DND-41 (cell line): ENCODE results near the gene FXYD3.
A peak's percentile ranks its signal among the peaks of the same experiment; 100 is the strongest.

Experiments used
- ATAC-seq: fragments of 200-7000 bp; cut with Tn5 transposase; 3 replicates; pipeline ENCODE4 v1.9.1; 2021; ENCODE audit warnings: low read depth; ENCODE audit not compliant: insufficient read depth
- DNase-seq: peaks from one replicate; pipeline ENCODE4 v3.0.0-alpha.2; 2020
- H2AFZ ChIP-seq: 2 replicates; pipeline ENCODE4 v1.6.0; 2012; ENCODE audit warnings: low read depth, low read length
- H3K27ac ChIP-seq: 2 replicates; pipeline ENCODE4 v1.5.1; 2012; ENCODE audit warnings: low read length, inconsistent platforms
- H3K27me3 ChIP-seq: fragments of 200-600 bp; sonication (generic); 2 replicates; pipeline ENCODE4 v1.6.0; 2012; ENCODE audit warnings: low read length, mild to moderate bottlenecking, inconsistent platforms; ENCODE audit not compliant: insufficient read depth, poor library complexity
- H3K36me3 ChIP-seq: 2 replicates; pipeline ENCODE4 v1.5.1; 2012; ENCODE audit warnings: low read length, inconsistent platforms; ENCODE audit not compliant: insufficient read depth
- H3K4me1 ChIP-seq: 2 replicates; pipeline ENCODE4 v1.5.1; 2012; ENCODE audit warnings: mild to moderate bottlenecking, low read length; ENCODE audit not compliant: insufficient read depth
- H3K4me2 ChIP-seq: 2 replicates; pipeline ENCODE4 v1.6.0; 2012; ENCODE audit warnings: mild to moderate bottlenecking, moderate library complexity, low read length, inconsistent platforms; ENCODE audit not compliant: insufficient read depth
- H3K4me3 ChIP-seq, 2 experiments: fragments of 200-600 bp in 1 of 2; shearing (Covaris generic) in 1 of 2; 2 replicates each; pipeline ENCODE4 v1.5.1; 2012 to 2016; ENCODE audit warnings: inconsistent platforms in 2 of 2, low read length in 2 of 2, mild to moderate bottlenecking in 2 of 2, low read depth in 1 of 2, moderate library complexity in 1 of 2
- H3K79me2 ChIP-seq: 2 replicates; pipeline ENCODE4 v1.6.0; 2012; ENCODE audit warnings: low read length, inconsistent platforms; ENCODE audit not compliant: insufficient read depth
- H3K9ac ChIP-seq: 2 replicates; pipeline ENCODE4 v1.6.0; 2012; ENCODE audit warnings: low read depth, mild to moderate bottlenecking, inconsistent platforms, low read length, moderate library complexity
- H3K9me3 ChIP-seq: 2 replicates; pipeline ENCODE4 v1.5.1; 2012; ENCODE audit warnings: low read length, moderate library complexity, mild to moderate bottlenecking, inconsistent platforms; ENCODE audit not compliant: insufficient read depth, severe bottlenecking
- H4K20me1 ChIP-seq: 2 replicates; pipeline ENCODE4 v1.6.0; 2012; ENCODE audit warnings: low read length; ENCODE audit not compliant: insufficient read depth
- EZH2 ChIP-seq: IDR thresholded peaks from 3 replicates; pipeline ENCODE4 v1.6.1; 2012; ENCODE audit warnings: borderline replicate concordance, low read depth, mild to moderate bottlenecking, moderate library complexity, low read length, inconsistent platforms; ENCODE audit not compliant: severe bottlenecking
- TF ChIP-seq, protein P1 (sequence below): IDR thresholded peaks from 2 replicates; pipeline ENCODE4 v1.5.1; 2012; ENCODE audit warnings: borderline replicate concordance, low read length, moderate library complexity, mild to moderate bottlenecking; ENCODE audit not compliant: poor library complexity, severe bottlenecking; ENCODE audit errors: extremely low read depth

Gene FXYD3

DNA sequence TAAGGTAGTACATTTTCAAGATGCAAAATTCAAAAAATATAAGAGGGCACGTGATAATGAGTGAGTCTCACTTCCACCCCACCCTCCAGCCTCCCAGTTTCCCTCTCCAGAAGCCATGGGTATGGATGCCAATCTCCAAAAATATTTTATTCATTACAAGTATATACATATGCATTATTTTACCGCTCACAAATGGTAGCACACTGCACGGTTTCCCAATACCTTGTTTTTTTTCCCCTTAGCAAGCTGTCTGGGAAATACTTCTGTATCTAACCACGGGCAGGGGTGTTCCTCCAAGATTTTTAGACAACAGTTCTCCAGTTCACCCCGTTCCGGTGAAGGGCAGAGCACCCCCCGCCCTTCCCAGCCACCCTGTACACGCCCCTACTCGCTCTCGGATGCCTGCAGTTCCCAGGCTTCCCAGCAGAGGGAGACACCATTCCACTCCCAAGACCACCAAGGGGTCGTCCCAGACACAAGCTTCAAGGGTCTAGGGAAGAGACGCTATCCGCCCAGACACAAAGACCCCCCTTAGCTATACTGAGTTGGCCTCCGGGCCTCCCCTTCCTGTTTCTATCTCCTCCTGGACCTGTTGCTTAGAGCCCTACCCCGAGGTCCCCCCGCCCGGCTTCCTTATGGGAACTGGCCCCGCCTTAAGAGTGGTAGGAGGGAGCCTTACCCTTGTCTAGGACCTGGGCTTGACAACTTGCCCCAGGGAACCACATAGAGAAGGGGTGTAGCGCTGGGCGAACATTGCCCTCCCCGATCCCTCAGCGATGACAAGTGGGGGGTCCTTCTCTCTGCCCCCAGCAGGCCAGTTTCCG is 1.1 kb upstream of the FXYD3 start:
- Histone ChIP-seq H3K4me1 (no peaks in the 10 kb centered on the region), H3K27me3 (no peaks in the 10 kb centered on the region), H3K9me3 (no peaks in the 10 kb centered on the region), H3K9ac (no peak overlapping the region), H3K79me2 (no peaks in the 10 kb centered on the region), H3K4me3 (no peak overlapping the region), H4K20me1 (0 out of 2 replicates have a peak, but pooled peaks cover 4% of the 10 kb centered on the region), H3K27ac (no peak overlapping the region), H2AFZ (no peak overlapping the region), H3K36me3 (no peaks in the 10 kb centered on the region), H3K4me2 (no peak overlapping the region)
- peak; percentile 94 for ATAC-seq
- no peak for TF ChIP-seq EZH2
- TF ChIP-seq, protein P1, sequence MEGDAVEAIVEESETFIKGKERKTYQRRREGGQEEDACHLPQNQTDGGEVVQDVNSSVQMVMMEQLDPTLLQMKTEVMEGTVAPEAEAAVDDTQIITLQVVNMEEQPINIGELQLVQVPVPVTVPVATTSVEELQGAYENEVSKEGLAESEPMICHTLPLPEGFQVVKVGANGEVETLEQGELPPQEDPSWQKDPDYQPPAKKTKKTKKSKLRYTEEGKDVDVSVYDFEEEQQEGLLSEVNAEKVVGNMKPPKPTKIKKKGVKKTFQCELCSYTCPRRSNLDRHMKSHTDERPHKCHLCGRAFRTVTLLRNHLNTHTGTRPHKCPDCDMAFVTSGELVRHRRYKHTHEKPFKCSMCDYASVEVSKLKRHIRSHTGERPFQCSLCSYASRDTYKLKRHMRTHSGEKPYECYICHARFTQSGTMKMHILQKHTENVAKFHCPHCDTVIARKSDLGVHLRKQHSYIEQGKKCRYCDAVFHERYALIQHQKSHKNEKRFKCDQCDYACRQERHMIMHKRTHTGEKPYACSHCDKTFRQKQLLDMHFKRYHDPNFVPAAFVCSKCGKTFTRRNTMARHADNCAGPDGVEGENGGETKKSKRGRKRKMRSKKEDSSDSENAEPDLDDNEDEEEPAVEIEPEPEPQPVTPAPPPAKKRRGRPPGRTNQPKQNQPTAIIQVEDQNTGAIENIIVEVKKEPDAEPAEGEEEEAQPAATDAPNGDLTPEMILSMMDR, result peak; percentile 94
- DNase-seq, result peak; percentile 75

DNA sequence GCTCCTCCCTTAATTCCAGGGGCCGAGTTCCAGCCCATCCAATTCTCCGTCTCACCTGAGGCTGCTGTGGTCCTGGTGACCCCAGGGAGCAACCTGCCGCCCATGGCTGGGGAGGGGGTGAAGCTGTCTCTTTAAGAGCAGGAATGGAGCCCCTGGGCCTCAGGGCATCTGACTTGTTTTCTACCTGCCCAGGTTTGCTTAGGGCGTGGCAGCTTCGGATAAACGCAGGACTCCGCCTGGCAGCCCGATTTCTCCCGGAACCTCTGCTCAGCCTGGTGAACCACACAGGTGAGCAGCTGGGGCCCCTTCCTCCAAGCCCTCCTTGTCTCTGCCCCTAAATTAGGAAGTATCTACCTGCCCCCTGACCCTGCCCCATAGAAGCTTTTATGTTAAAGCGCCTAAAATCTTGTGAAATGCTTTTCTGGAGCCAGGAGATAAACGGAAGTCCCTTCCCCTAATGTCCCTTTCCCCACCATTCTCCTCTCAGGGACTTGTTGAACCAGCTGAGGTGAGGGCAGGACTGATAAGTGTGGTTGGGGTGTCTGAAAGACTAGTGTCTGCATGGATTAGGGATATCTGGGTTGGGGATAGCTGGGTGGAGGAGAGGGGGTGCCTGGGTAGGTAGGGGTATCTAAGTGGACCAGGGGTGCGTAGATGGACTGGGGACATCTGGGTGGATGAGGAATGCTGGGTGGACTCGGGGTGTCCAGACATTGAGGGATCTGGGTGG is 614 bp downstream of the FXYD3 start:
- Histone ChIP-seq H2AFZ (no peak overlapping the region), H3K79me2 (no peaks in the 10 kb centered on the region), H3K4me2 (no peak overlapping the region), H3K4me3 (no peak overlapping the region), H3K36me3 (no peaks in the 10 kb centered on the region), H4K20me1 (0 out of 2 replicates have a peak, but pooled peaks cover 4% of the 10 kb centered on the region), H3K27ac (no peak overlapping the region), H3K27me3 (no peaks in the 10 kb centered on the region), H3K9me3 (no peaks in the 10 kb centered on the region), H3K4me1 (no peaks in the 10 kb centered on the region), H3K9ac (no peak overlapping the region)
- no peak for ATAC-seq
- no peak for DNase-seq
- TF ChIP-seq, protein P1, result no peak
- TF ChIP-seq EZH2, result no peak

DNA sequence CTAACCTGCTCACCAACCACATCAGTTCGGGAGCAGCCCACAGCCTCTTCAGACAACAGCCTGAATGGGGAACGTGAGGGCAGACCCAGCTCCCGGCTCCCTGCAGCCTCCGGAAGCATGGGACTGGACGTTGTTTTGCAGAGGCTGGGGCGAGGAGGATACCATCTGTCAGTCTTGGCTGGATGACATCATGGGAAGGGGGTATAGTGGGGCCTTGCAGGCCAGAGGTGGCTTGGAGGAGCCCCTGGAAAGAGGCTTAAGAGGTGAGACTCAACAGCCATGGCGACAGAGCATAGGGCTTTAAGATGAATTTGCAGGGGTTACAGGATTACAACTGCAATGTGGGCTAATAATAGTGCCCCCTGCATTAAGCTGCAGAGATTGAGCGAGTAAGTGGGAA is 1.5 kb downstream of the FXYD3 start:
- TF ChIP-seq EZH2, result no peak
- TF ChIP-seq, protein P1, result no peak
- Histone ChIP-seq H3K27me3 (no peaks in the 10 kb centered on the region), H3K79me2 (no peaks in the 10 kb centered on the region), H3K27ac (no peak overlapping the region), H3K4me2 (no peak overlapping the region), H2AFZ (no peak overlapping the region), H3K4me1 (no peaks in the 10 kb centered on the region), H3K9me3 (no peaks in the 10 kb centered on the region), H4K20me1 (0 out of 2 replicates have a peak, but pooled peaks cover 4% of the 10 kb centered on the region), H3K9ac (no peak overlapping the region), H3K36me3 (no peaks in the 10 kb centered on the region), H3K4me3 (no peak overlapping the region)
- ATAC-seq (no peak), DNase-seq (no peak)
